Mesodermal cell (in vitro differentiated cells): ENCODE measurements around the gene PLXDC1.

ENCODE experiments used
- H3K27ac ChIP-seq: 2 replicates; pipeline ENCODE4 v1.7.0; 2013; ENCODE audit warnings: mild to moderate bottlenecking, low read depth, low read length, moderate library complexity; ENCODE audit not compliant: severe bottlenecking
- H3K36me3 ChIP-seq: 2 replicates; pipeline ENCODE4 v1.7.1; 2013; ENCODE audit warnings: mild to moderate bottlenecking, low read length, moderate library complexity; ENCODE audit not compliant: control insufficient read depth, insufficient read depth
- H3K4me1 ChIP-seq: one replicate; pipeline ENCODE4 v1.7.1; 2013; ENCODE audit warnings: mild to moderate bottlenecking, low read length; ENCODE audit not compliant: insufficient read depth, control insufficient read depth, poor library complexity, severe bottlenecking
- H3K4me3 ChIP-seq: 2 replicates; pipeline ENCODE4 v1.7.0; 2013; ENCODE audit warnings: low read length, control low read depth, mild to moderate bottlenecking; ENCODE audit not compliant: insufficient read depth, poor library complexity, severe bottlenecking; ENCODE audit errors: extremely low read depth
- H3K9me3 ChIP-seq: 2 replicates; pipeline ENCODE4 v1.7.1; 2013; ENCODE audit warnings: mild to moderate bottlenecking, low read length, moderate library complexity; ENCODE audit not compliant: control insufficient read depth
- WGBS, 2 experiments: methylation state at CpG; one replicate each; pipeline ENCODE4 v1.1.5; 2013; ENCODE audit warnings: missing lambda C conversion rate in 2 of 2; ENCODE audit not compliant: insufficient coverage in 2 of 2; 5-methylcytosine and 5-hydroxymethylcytosine counted together

Gene PLXDC1

GRCh38 chr17:39178536-39178935 is 27.1 kb upstream of the PLXDC1 start:
- H3K36me3 ChIP-seq: peaks cover 68% of the 10 kb centered on the region
- no peak overlapping the region for H3K27ac ChIP-seq
- H3K4me1 ChIP-seq: peaks cover 14% of the 10 kb centered on the region
- no peak overlapping the region for H3K4me3 ChIP-seq
- WGBS, 2 experiments: 91 to 96% methylated on average over 4 of the region's 4 CpGs
- H3K9me3 ChIP-seq: no peaks in the 10 kb centered on the region

- Histone ChIP-seq H3K4me1 (peaks cover 14% of the 10 kb centered on the region), H3K36me3 (peaks cover 58% of the 10 kb centered on the region), H3K4me3 (no peak overlapping the region), H3K27ac (no peak overlapping the region), H3K9me3 (no peaks in the 10 kb centered on the region)
- WGBS, 2 experiments: 89 to 95% methylated on average over 12 of the region's 12 CpGs
Measured at GRCh38 chr17:39177256-39177655, 25.8 kb upstream of the PLXDC1 start.

GRCh38 chr17:39175695-39176093 is 24.3 kb upstream of the PLXDC1 start:
- H3K27ac ChIP-seq: no peak overlapping the region
- no peaks in the 10 kb centered on the region for H3K9me3 ChIP-seq
- H3K36me3 ChIP-seq: peaks cover 44% of the 10 kb centered on the region
- peaks cover 14% of the 10 kb centered on the region for H3K4me1 ChIP-seq
- H3K4me3 ChIP-seq: no peak overlapping the region
- 85 to 94% methylated on average over 10 of the region's 10 CpGs for WGBS, 2 experiments

GRCh38 chr17:39174920-39175694 is 23.7 kb upstream of the PLXDC1 start:
- H3K4me3 ChIP-seq: no peak overlapping the region
- no peaks in the 10 kb centered on the region for H3K9me3 ChIP-seq
- H3K4me1 ChIP-seq: peaks cover 14% of the 10 kb centered on the region
- peaks cover 39% of the 10 kb centered on the region for H3K36me3 ChIP-seq
- H3K27ac ChIP-seq: no peak overlapping the region
- 69 to 84% methylated on average over 29 to 33 of the region's 35 CpGs for WGBS, 2 experiments

GRCh38 chr17:39173526-39174274 is 22.3 kb upstream of the PLXDC1 start:
- no peaks in the 10 kb centered on the region for H3K9me3 ChIP-seq
- peaks cover 14% of the 10 kb centered on the region for H3K4me1 ChIP-seq
- no peak overlapping the region for H3K27ac ChIP-seq
- H3K4me3 ChIP-seq: no peak overlapping the region
- WGBS, 2 experiments: 85 to 89% methylated on average over 6 to 9 of the region's 10 CpGs
- H3K36me3 ChIP-seq: peaks cover 30% of the 10 kb centered on the region

GRCh38 chr17:39173080-39173479 is 21.6 kb upstream of the PLXDC1 start:
- H3K4me3 ChIP-seq: no peak overlapping the region
- H3K4me1 ChIP-seq: peaks cover 14% of the 10 kb centered on the region
- no peaks in the 10 kb centered on the region for H3K9me3 ChIP-seq
- no peak overlapping the region for H3K27ac ChIP-seq
- 83 to 88% methylated on average over 1 of the region's 5 CpGs for WGBS, 2 experiments
- H3K36me3 ChIP-seq: peaks cover 28% of the 10 kb centered on the region

GRCh38 chr17:39171933-39172332 is 20.5 kb upstream of the PLXDC1 start:
- Histone ChIP-seq H3K4me3 (no peak overlapping the region), H3K4me1 (peaks cover 20% of the 10 kb centered on the region), H3K9me3 (no peaks in the 10 kb centered on the region), H3K36me3 (peaks cover 16% of the 10 kb centered on the region), H3K27ac (no peak overlapping the region)
- WGBS, 2 experiments: 95 to 96% methylated on average over 4 of the region's 5 CpGs

GRCh38 chr17:39170558-39170957 is 19.1 kb upstream of the PLXDC1 start:
- Histone ChIP-seq H3K9me3 (no peaks in the 10 kb centered on the region), H3K4me3 (no peak overlapping the region), H3K36me3 (peaks cover 5% of the 10 kb centered on the region), H3K27ac (no peak overlapping the region), H3K4me1 (peaks cover 13% of the 10 kb centered on the region)
- 84 to 100% methylated on average over 2 to 4 of the region's 6 CpGs for WGBS, 2 experiments

- peaks cover 9% of the 10 kb centered on the region for H3K4me1 ChIP-seq
- WGBS, 2 experiments: 83 to 91% methylated on average over 2 to 4 of the region's 4 CpGs
- H3K4me3 ChIP-seq: no peak overlapping the region
- H3K9me3 ChIP-seq: no peaks in the 10 kb centered on the region
- H3K27ac ChIP-seq: no peak overlapping the region
- H3K36me3 ChIP-seq: peaks cover under 1% of the 10 kb centered on the region
Measured at GRCh38 chr17:39170109-39170508, 18.7 kb upstream of the PLXDC1 start.

GRCh38 chr17:39169518-39169917 is 18.1 kb upstream of the PLXDC1 start:
- Histone ChIP-seq H3K9me3 (no peaks in the 10 kb centered on the region), H3K4me3 (no peak overlapping the region), H3K27ac (no peak overlapping the region), H3K4me1 (peaks cover 6% of the 10 kb centered on the region), H3K36me3 (no peaks in the 10 kb centered on the region)
- WGBS, 2 experiments: 90 to 95% methylated on average over 2 of the region's 3 CpGs

- Histone ChIP-seq H3K9me3 (no peaks in the 10 kb centered on the region), H3K36me3 (no peaks in the 10 kb centered on the region), H3K4me1 (peaks cover 6% of the 10 kb centered on the region), H3K27ac (no peak overlapping the region), H3K4me3 (no peak overlapping the region)
- WGBS, 2 experiments: 95 to 98% methylated on average over 10 to 13 of the region's 14 CpGs
Measured at GRCh38 chr17:39169101-39169500, 17.7 kb upstream of the PLXDC1 start.
